ENCODE measurements around the gene ASTN2.

ASTN2 gene

DNA sequence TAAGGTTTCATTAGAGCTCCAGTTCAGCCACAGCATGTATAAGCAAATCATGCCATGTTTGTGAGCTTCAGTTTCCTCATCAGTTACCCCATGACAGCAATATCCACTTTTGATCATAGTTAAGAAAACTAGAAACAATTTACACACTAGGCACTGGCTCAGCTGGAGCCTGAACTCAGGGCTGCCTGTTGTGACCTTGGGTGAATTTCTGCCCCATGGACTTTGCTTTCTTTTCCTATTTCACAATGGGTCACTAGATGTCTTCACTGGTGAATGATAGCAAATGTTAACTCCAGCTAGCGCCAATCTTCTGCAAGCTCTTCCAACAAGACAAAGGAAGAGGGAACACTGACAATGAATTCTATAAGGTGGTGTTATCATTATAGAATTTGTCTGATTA, 961.1 kb downstream of the ASTN2 start:
- Histone ChIP-seq H3K4me1 (peaks cover 0 to 8% (median 3%) of the 10 kb centered on the region in 4 donors), H3K27me3 (no peaks in the 10 kb centered on the region), H3K27ac (no peak overlapping the region), H3K9me3 (peaks cover 0 to 8% (median 3%) of the 10 kb centered on the region in 3 donors), H3K36me3 (no peaks in the 10 kb centered on the region), H3K4me3 (no peak overlapping the region)
- TF ChIP-seq, protein P1, sequence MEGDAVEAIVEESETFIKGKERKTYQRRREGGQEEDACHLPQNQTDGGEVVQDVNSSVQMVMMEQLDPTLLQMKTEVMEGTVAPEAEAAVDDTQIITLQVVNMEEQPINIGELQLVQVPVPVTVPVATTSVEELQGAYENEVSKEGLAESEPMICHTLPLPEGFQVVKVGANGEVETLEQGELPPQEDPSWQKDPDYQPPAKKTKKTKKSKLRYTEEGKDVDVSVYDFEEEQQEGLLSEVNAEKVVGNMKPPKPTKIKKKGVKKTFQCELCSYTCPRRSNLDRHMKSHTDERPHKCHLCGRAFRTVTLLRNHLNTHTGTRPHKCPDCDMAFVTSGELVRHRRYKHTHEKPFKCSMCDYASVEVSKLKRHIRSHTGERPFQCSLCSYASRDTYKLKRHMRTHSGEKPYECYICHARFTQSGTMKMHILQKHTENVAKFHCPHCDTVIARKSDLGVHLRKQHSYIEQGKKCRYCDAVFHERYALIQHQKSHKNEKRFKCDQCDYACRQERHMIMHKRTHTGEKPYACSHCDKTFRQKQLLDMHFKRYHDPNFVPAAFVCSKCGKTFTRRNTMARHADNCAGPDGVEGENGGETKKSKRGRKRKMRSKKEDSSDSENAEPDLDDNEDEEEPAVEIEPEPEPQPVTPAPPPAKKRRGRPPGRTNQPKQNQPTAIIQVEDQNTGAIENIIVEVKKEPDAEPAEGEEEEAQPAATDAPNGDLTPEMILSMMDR (IDR thresholded peaks at IDR 0.05) = no peak
- no peak for DNase-seq
- intact Hi-C loops (cut with DNase I; ENCODE audit: low total_unique reads) = no loop called here

DNA sequence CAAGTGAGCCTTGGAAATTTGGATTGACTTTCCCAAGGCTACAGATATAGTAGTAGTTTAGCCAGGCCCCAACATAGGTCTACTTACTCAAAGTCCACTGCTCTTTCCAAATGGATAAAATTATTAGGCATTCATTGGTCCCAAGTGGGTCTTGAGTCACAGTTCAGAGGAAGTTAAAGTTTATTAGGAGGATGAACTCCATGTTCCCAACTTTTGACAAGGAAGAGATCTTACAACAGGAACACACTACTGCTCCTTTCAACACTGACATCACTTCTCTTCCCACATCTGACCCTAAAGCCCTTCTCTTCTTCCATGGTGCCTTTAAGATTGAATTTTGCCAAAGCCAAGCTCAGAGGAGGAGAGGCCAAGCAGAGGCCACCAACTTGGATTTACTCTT, 962.2 kb downstream of the ASTN2 start:
- H3K36me3 ChIP-seq = no peaks in the 10 kb centered on the region
- no peak for DNase-seq
- intact Hi-C loops (cut with DNase I; ENCODE audit: low total_unique reads) = no loop called here
- peaks cover 0 to 8% (median 3%) of the 10 kb centered on the region in 3 donors for H3K9me3 ChIP-seq
- H3K27me3 ChIP-seq = no peaks in the 10 kb centered on the region
- peaks cover 0 to 8% (median 3%) of the 10 kb centered on the region in 4 donors for H3K4me1 ChIP-seq
- H3K27ac ChIP-seq = no peak overlapping the region
- TF ChIP-seq, protein P1 (IDR thresholded peaks at IDR 0.05) = no peak
- H3K4me3 ChIP-seq = no peak overlapping the region

DNA sequence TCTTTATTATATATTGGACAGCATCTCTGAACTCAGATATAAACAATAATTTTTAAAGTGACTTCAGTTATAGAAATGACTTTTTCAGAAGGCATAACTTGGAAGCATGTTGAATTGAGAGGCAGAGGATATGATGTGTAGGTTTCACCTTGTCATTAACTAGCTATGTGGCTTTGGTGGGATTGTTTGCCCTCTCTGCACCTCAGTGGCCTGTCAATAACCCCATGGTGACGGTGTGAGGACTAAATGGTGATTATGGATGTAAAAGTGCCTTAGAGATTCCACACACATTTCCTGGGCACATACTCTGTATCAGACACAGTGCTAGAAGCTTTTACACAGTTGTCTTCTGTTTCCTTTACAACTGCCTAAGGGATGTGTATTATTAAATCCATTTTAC, 962.6 kb downstream of the ASTN2 start:
- H3K4me3 ChIP-seq = no peak overlapping the region
- no peaks in the 10 kb centered on the region for H3K36me3 ChIP-seq
- peaks cover 0 to 8% (median 3%) of the 10 kb centered on the region in 4 donors for H3K4me1 ChIP-seq
- no peak for DNase-seq
- peaks cover 0 to 8% (median 3%) of the 10 kb centered on the region in 3 donors for H3K9me3 ChIP-seq
- intact Hi-C loops (cut with DNase I; ENCODE audit: low total_unique reads) = no loop called here
- TF ChIP-seq, protein P1 (IDR thresholded peaks at IDR 0.05) = no peak
- no peaks in the 10 kb centered on the region for H3K27me3 ChIP-seq
- no peak overlapping the region for H3K27ac ChIP-seq

DNA sequence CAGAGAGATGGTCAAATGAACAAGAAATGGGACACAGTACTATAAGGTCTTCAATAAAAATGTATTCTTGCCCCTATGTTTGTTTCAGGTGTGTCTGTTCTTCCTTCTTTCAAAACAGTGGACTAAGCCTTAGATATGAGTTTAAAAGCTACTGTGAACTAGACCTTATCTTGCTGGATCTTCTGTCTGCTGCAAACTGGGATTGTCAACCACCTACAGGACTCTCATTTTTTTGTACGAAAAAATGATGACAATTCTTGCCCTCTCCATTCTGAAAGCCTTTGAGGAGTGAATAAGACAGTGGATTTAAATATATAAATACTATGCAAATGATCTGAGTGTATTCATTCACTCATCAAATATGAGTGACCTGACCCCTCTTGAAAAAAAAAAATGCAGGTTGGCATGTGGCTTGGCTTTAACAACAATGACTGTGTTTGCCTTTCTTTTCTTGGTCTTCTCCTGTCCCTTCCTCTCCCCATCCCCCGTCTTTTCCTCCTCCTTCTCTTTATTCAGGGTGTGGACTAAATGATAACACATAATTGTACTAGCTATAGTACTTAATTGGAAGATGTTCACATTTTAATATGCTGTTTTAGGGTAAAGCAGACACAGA, 963.2 kb downstream of the ASTN2 start:
- no peaks in the 10 kb centered on the region for H3K36me3 ChIP-seq
- H3K27ac ChIP-seq = no peak overlapping the region
- TF ChIP-seq, protein P1 (IDR thresholded peaks at IDR 0.05) = no peak
- H3K4me1 ChIP-seq = peaks cover 0 to 8% (median 3%) of the 10 kb centered on the region in 4 donors
- intact Hi-C loops (cut with DNase I; ENCODE audit: low total_unique reads) = no loop called here
- H3K4me3 ChIP-seq = no peak overlapping the region
- no peaks in the 10 kb centered on the region for H3K27me3 ChIP-seq
- peaks cover 0 to 4% (median 3%) of the 10 kb centered on the region in 3 donors for H3K9me3 ChIP-seq
- no peak for DNase-seq

- H3K4me1 ChIP-seq = peaks cover 0 to 8% (median 3%) of the 10 kb centered on the region in 4 donors
- no peak overlapping the region for H3K27ac ChIP-seq
Observed at GRCh38 chr9:116450378-116451139, 964.3 kb downstream of the ASTN2 start.

More at GRCh38 chr9:116450378-116451139, 964.3 kb downstream of the ASTN2 start:
- intact Hi-C loops (cut with DNase I; ENCODE audit: low total_unique reads) = no loop called here
- TF ChIP-seq, protein P1 (IDR thresholded peaks at IDR 0.05) = no peak
- Histone ChIP-seq H3K36me3 (no peaks in the 10 kb centered on the region), H3K4me3 (no peak overlapping the region), H3K27me3 (no peaks in the 10 kb centered on the region), H3K9me3 (no peaks in the 10 kb centered on the region)
- DNase-seq = no peak
